Inflammatory macrophage treated with lipopolysaccharide for 4 hours (primary cell): ENCODE results near the gene SLAMF7.
"Not testable (repeated sequence)": the region's sequence is repeated elsewhere in the genome, so short reads cannot be mapped to it uniquely, and the experiment has no call there.

Experiments used
- DNase-seq: peaks from one replicate; pipeline ENCODE4 v3.0.0-alpha.2; 2020

Gene SLAMF7

GRCh38 chr1:160778976-160779375, 39.9 kb downstream of the SLAMF7 start:
- DNase-seq = no peak

- DNase-seq = peak; percentile 49
Measured at GRCh38 chr1:160779626-160780397, 40.8 kb downstream of the SLAMF7 start.

GRCh38 chr1:160780398-160780755, 41.3 kb downstream of the SLAMF7 start:
- no peak for DNase-seq

GRCh38 chr1:160781186-160781766, 42.2 kb downstream of the SLAMF7 start:
- no peak for DNase-seq

- DNase-seq = peak; percentile 87
Measured at GRCh38 chr1:160781914-160782689, 43.1 kb downstream of the SLAMF7 start.

GRCh38 chr1:160782988-160783765, 44.1 kb downstream of the SLAMF7 start:
- not testable (repeated sequence) for DNase-seq

- no peak for DNase-seq
Measured at GRCh38 chr1:160789051-160789701, 50.1 kb downstream of the SLAMF7 start.

GRCh38 chr1:160789702-160790611, 50.9 kb downstream of the SLAMF7 start:
- peak; percentile 92 for DNase-seq

- peak; percentile 53 for DNase-seq
Measured at GRCh38 chr1:160794376-160794775, 55.3 kb downstream of the SLAMF7 start.

- DNase-seq = peak; percentile 78
Measured at GRCh38 chr1:160795951-160796383, 56.9 kb downstream of the SLAMF7 start, which contains the start of gene LY9. Gene LY9, plus strand, starts transcription at chr1:160796174. Its CDS starts 14 bp downstream, at chr1:160796188.

GRCh38 chr1:160797271-160797709, 58.2 kb downstream of the SLAMF7 start:
- DNase-seq = no peak

GRCh38 chr1:160797861-160798273, 58.8 kb downstream of the SLAMF7 start:
- DNase-seq = no peak

GRCh38 chr1:160798439-160798838, 59.4 kb downstream of the SLAMF7 start:
- DNase-seq = no peak

GRCh38 chr1:160799641-160800040, 60.6 kb downstream of the SLAMF7 start:
- DNase-seq = no peak

GRCh38 chr1:160800142-160800541, 61.1 kb downstream of the SLAMF7 start:
- no peak for DNase-seq

GRCh38 chr1:160800645-160801408, 61.8 kb downstream of the SLAMF7 start:
- DNase-seq = no peak

GRCh38 chr1:160801836-160802580, 63.0 kb downstream of the SLAMF7 start:
- DNase-seq = no peak
